ENCODE data around the gene EEF1AKMT1. TPM values are rescaled to one million over a fixed set of nuclear protein-coding genes. Genes with fewer than 3 reads are reported as not detected.

Gene EEF1AKMT1
- total RNA-seq, 1 donor from 2014 or later = 3.9 TPM

DNA sequence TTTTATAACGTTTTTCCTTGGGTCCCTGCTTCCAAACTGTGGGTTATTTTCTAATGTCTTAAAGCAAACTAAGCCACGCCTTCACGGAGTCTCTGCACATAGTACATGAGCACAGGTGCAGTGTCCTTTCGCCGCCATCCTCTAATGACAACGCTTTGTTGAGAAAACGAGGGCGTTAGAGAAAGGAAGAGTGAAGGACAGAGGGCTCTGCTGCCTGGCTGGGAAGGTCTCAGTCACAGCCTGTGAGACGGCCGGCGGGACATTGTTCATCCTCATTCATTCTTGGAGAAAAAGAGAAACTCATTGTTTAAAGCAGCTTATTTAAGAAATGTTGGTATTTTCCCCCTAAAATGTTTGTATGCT lies 60.8 kb downstream of the EEF1AKMT1 start:
- Mint-ChIP-seq H3K36me3 (ENCODE audit: low read depth) (no peaks in the 10 kb centered on the region), H3K4me1 (peaks cover 7% of the 10 kb centered on the region), H3K4me3 (no peak overlapping the region), H3K27me3 (peaks cover 7% of the 10 kb centered on the region), H3K27ac (no peak overlapping the region), H3K9me3 (no peaks in the 10 kb centered on the region)
- intact Hi-C loops (cut with micrococcal nuclease) = loop anchor here (1.0 kb wide), 1 partner anchor 8 kb away; no protein-coding TSS in a partner anchor
- no peak for DNase-seq
- ATAC-seq (ENCODE audit: low read depth) = no peak
- TF ChIP-seq, protein P1, sequence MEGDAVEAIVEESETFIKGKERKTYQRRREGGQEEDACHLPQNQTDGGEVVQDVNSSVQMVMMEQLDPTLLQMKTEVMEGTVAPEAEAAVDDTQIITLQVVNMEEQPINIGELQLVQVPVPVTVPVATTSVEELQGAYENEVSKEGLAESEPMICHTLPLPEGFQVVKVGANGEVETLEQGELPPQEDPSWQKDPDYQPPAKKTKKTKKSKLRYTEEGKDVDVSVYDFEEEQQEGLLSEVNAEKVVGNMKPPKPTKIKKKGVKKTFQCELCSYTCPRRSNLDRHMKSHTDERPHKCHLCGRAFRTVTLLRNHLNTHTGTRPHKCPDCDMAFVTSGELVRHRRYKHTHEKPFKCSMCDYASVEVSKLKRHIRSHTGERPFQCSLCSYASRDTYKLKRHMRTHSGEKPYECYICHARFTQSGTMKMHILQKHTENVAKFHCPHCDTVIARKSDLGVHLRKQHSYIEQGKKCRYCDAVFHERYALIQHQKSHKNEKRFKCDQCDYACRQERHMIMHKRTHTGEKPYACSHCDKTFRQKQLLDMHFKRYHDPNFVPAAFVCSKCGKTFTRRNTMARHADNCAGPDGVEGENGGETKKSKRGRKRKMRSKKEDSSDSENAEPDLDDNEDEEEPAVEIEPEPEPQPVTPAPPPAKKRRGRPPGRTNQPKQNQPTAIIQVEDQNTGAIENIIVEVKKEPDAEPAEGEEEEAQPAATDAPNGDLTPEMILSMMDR (IDR thresholded peaks at IDR 0.05) = no peak
- CTCF ChIA-PET = no interaction called here
- POLR2A ChIA-PET = no interaction called here

- POLR2A ChIA-PET = no interaction called here
- no peak overlapping the region for H3K27ac Mint-ChIP-seq
- intact Hi-C loops (cut with micrococcal nuclease) = loop anchor here (1.0 kb wide), 3 partner anchors 117 to 216 kb away; no protein-coding TSS in a partner anchor
Measured at GRCh38 chr13:20711301-20712044, 62.3 kb downstream of the EEF1AKMT1 start.

GRCh38 chr13:20709782-20710181 lies 64.0 kb downstream of the EEF1AKMT1 start:
- Mint-ChIP-seq H3K9me3 (no peaks in the 10 kb centered on the region), H3K4me1 (peaks cover 7% of the 10 kb centered on the region), H3K36me3 (ENCODE audit: low read depth) (no peaks in the 10 kb centered on the region), H3K27ac (no peak overlapping the region), H3K4me3 (no peak overlapping the region), H3K27me3 (peaks cover 7% of the 10 kb centered on the region)
- DNase-seq (no peak), ATAC-seq (ENCODE audit: low read depth) (no peak)
- CTCF ChIA-PET = no interaction called here
- TF ChIP-seq, protein P1 (IDR thresholded peaks at IDR 0.05) = no peak
- POLR2A ChIA-PET = no interaction called here
- intact Hi-C loops (cut with micrococcal nuclease) = loop anchor here (10.0 kb wide), 4 partner anchors 465 to 755 kb away; partner anchors contain the start of genes GJB2, MRPL57, SKA3 and ZMYM2

More at GRCh38 chr13:20711301-20712044, 62.3 kb downstream of the EEF1AKMT1 start:
- no peaks in the 10 kb centered on the region for H3K36me3 Mint-ChIP-seq (ENCODE audit: low read depth)
- CTCF ChIA-PET = interaction anchor here (0.7 to 1.3 kb wide), 8 partner anchors 78 to 219 kb away, joined by 3 to 7 read pairs (median 4); no protein-coding TSS in a partner anchor
- peaks cover 7% of the 10 kb centered on the region for H3K27me3 Mint-ChIP-seq
- H3K4me3 Mint-ChIP-seq = no peak overlapping the region
- no peaks in the 10 kb centered on the region for H3K9me3 Mint-ChIP-seq
- DNase-seq = no peak
- no peak for ATAC-seq (ENCODE audit: low read depth)
- peaks cover 7% of the 10 kb centered on the region for H3K4me1 Mint-ChIP-seq
- TF ChIP-seq, protein P1 (IDR thresholded peaks at IDR 0.05) = no peak

- H3K9me3 Mint-ChIP-seq = no peaks in the 10 kb centered on the region
- DNase-seq (no peak), ATAC-seq (ENCODE audit: low read depth) (no peak)
- H3K36me3 Mint-ChIP-seq (ENCODE audit: low read depth) = no peaks in the 10 kb centered on the region
- H3K4me1 Mint-ChIP-seq = peaks cover 7% of the 10 kb centered on the region
- peaks cover 7% of the 10 kb centered on the region for H3K27me3 Mint-ChIP-seq
- CTCF ChIA-PET = no interaction called here
- H3K27ac Mint-ChIP-seq = no peak overlapping the region
- POLR2A ChIA-PET = no interaction called here
- H3K4me3 Mint-ChIP-seq = no peak overlapping the region
- TF ChIP-seq, protein P1 (IDR thresholded peaks at IDR 0.05) = no peak
- intact Hi-C loops (cut with micrococcal nuclease) = loop anchor here (10.0 kb wide), 4 partner anchors 465 to 755 kb away; partner anchors contain the start of genes GJB2, MRPL57, SKA3 and ZMYM2
Measured at GRCh38 chr13:20709369-20709768, 64.4 kb downstream of the EEF1AKMT1 start.

- Mint-ChIP-seq H3K9me3 (no peaks in the 10 kb centered on the region), H3K27ac (no peak overlapping the region), H3K4me3 (no peak overlapping the region), H3K4me1 (peaks cover 8% of the 10 kb centered on the region), H3K36me3 (ENCODE audit: low read depth) (peaks cover 1% of the 10 kb centered on the region), H3K27me3 (no peaks in the 10 kb centered on the region)
- ATAC-seq (ENCODE audit: low read depth) = no peak
- DNase-seq = no peak
- TF ChIP-seq, protein P1 (IDR thresholded peaks at IDR 0.05) = no peak
- ChIA-PET CTCF (interaction anchor here (0.7 kb wide), 1 partner anchor 197 kb away, joined by 3 read pairs; no protein-coding TSS in a partner anchor), POLR2A (no interaction called here)
- intact Hi-C loops (cut with micrococcal nuclease) = loop anchor here (10.0 kb wide), 4 partner anchors 467 to 753 kb away; partner anchors contain the start of genes GJB2, MRPL57, SKA3 and ZMYM2
Measured at GRCh38 chr13:20708216-20708615, 65.5 kb downstream of the EEF1AKMT1 start.

Measured in activated B cell treated with CpG ODN at 0.5 μM for 24 hours (primary cell).